Esophagus squamous epithelium (tissue), 5 donors: ENCODE measurements around the gene TGFB1. TPM values are rescaled to one million over a fixed set of nuclear protein-coding genes. Genes with fewer than 3 reads are reported as not detected.
A peak's percentile ranks its signal among the peaks of the same experiment; 100 is the strongest.

Experiments
- DNase-seq: peaks from one replicate; lab custom pipeline; 2025; lab: John Stamatoyannopoulos, UW
- H3K27ac ChIP-seq, 4 donors: fragments of 200-600 bp; sonication (generic); one replicate each; pipeline ENCODE4 v1.5.1; 2016 to 2019; ENCODE audit warnings: mild to moderate bottlenecking in 1 of 4
- H3K27me3 ChIP-seq, 4 donors: fragments of 200-600 bp; sonication (generic); 1 replicate in 3 of 4; 2 replicates in 1 of 4; pipeline versions ENCODE4 v1.5.1 to v1.6.0; 2017 to 2021; ENCODE audit warnings: antibody characterized with exemption in 1 of 4
- H3K36me3 ChIP-seq, 3 donors: fragments of 200-600 bp; sonication (generic); one replicate each; pipeline ENCODE4 v1.5.1; 2016 to 2019
- H3K4me1 ChIP-seq, 3 donors: fragments of 200-600 bp; sonication (generic); one replicate each; pipeline ENCODE4 v1.5.1; 2017 to 2019
- H3K4me3 ChIP-seq, 4 donors: fragments of 200-600 bp; sonication (generic); 1 replicate in 3 of 4; 2 replicates in 1 of 4; pipeline ENCODE4 v1.5.1; 2016 to 2019; ENCODE audit warnings: mild to moderate bottlenecking in 2 of 4, moderate library complexity in 1 of 4
- H3K9me3 ChIP-seq, 3 donors: fragments of 200-600 bp; sonication (generic); one replicate each; pipeline ENCODE4 v1.5.1; 2016 to 2019
- CTCF ChIP-seq, 6 experiments: fragments of 450-650 bp in 4 of 6; fragments of 200-600 bp in 2 of 6; sonication (generic) in 2 of 6; IDR thresholded peaks; one replicate each; pipeline ENCODE4 v1.5.1; 2016 to 2019; ENCODE audit warnings: antibody characterized with exemption in 6 of 6, mild to moderate bottlenecking in 4 of 6, moderate library complexity in 4 of 6
- POLR2A ChIP-seq, 4 donors: fragments of 450-650 bp; IDR thresholded peaks; one replicate each; pipeline ENCODE4 v1.6.1; 2017; ENCODE audit warnings: antibody characterized with exemption in 4 of 4, mild to moderate bottlenecking in 4 of 4, moderate library complexity in 3 of 4
- WGBS, 2 donors: methylation state at CpG; one replicate each; pipeline ENCODE4 v1.1.5; 2018; 5-methylcytosine and 5-hydroxymethylcytosine counted together
- intact Hi-C: fragments of 100-400 bp; cut with DNase I; formaldehyde crosslinking; loops from one replicate; pipeline ENCODE4 v1.15.0; 2022
- total RNA-seq, 4 donors: library from RNA; depleted of rRNA; stranded (reverse); fragments of >200 nt; gene quantifications; one replicate each; pipeline ENCODE4 v1.1.0, GENCODE V29; 2016
- donor health status: DM: yes; HTN: yes; CAD: no.

TGFB1 gene
- total RNA-seq, 4 donors from 2014 or later = 13.6 to 36.2 (median 31.9) TPM

GRCh38 chr19:41359741-41360140 is 6.0 kb upstream of the TGFB1 start:
- no peak for TF ChIP-seq CTCF (IDR thresholded peaks at IDR 0.05)
- no peak for TF ChIP-seq POLR2A (IDR thresholded peaks at IDR 0.05)
- H3K4me3 ChIP-seq = no peak overlapping the region
- intact Hi-C loops = no loop called here
- H3K4me1 ChIP-seq = peaks cover 3 to 43% (median 11%) of the 10 kb centered on the region in 3 donors
- no peak for DNase-seq
- no peak overlapping the region for H3K27ac ChIP-seq
- H3K27me3 ChIP-seq = no peaks in the 10 kb centered on the region
- 82 to 94% methylated on average over 1 of the region's 1 CpG for WGBS, 2 donors
- no peaks in the 10 kb centered on the region for H3K36me3 ChIP-seq
- no peaks in the 10 kb centered on the region for H3K9me3 ChIP-seq

- DNase-seq = no peak
- no peaks in the 10 kb centered on the region for H3K27me3 ChIP-seq
- no peaks in the 10 kb centered on the region for H3K36me3 ChIP-seq
- peaks cover 0 to 49% (median 1%) of the 10 kb centered on the region in 3 donors for H3K4me1 ChIP-seq
- no peak overlapping the region for H3K4me3 ChIP-seq
- WGBS, 2 donors = 81 to 83% methylated on average over 3 to 5 of the region's 13 CpGs
- no peak overlapping the region for H3K27ac ChIP-seq
- no peaks in the 10 kb centered on the region for H3K9me3 ChIP-seq
- TF ChIP-seq POLR2A (IDR thresholded peaks at IDR 0.05) = no peak
- no peak for TF ChIP-seq CTCF (IDR thresholded peaks at IDR 0.05)
- intact Hi-C loops = no loop called here
Measured at GRCh38 chr19:41357746-41358145, 4.0 kb upstream of the TGFB1 start.

- WGBS, 2 donors = 71 to 79% methylated on average over 9 to 11 of the region's 11 CpGs
- TF ChIP-seq CTCF (IDR thresholded peaks at IDR 0.05) (no peak), POLR2A (IDR thresholded peaks at IDR 0.05) (no peak)
- Histone ChIP-seq H3K27ac (no peak overlapping the region), H3K27me3 (no peaks in the 10 kb centered on the region), H3K4me3 (no peak overlapping the region), H3K4me1 (peaks cover 0 to 49% (median 0%) of the 10 kb centered on the region in 3 donors), H3K9me3 (no peaks in the 10 kb centered on the region), H3K36me3 (no peaks in the 10 kb centered on the region)
- no peak for DNase-seq
- intact Hi-C loops = no loop called here
Measured at GRCh38 chr19:41356984-41357739, 3.4 kb upstream of the TGFB1 start.

- H3K27ac ChIP-seq = peak overlapping the region in 2 of 4 donors; percentile 14 to 29
- H3K9me3 ChIP-seq = no peaks in the 10 kb centered on the region
- 73 to 75% methylated on average over 3 of the region's 3 CpGs for WGBS, 2 donors
- intact Hi-C loops = no loop called here
- H3K4me1 ChIP-seq = peaks cover under 1 to 60% (median 9%) of the 10 kb centered on the region in 3 donors
- no peak overlapping the region for H3K4me3 ChIP-seq
- H3K27me3 ChIP-seq = no peaks in the 10 kb centered on the region
- no peaks in the 10 kb centered on the region for H3K36me3 ChIP-seq
- TF ChIP-seq CTCF (IDR thresholded peaks at IDR 0.05) (no peak), POLR2A (IDR thresholded peaks at IDR 0.05) (no peak)
- DNase-seq = no peak
Measured at GRCh38 chr19:41355802-41356201, 2.1 kb upstream of the TGFB1 start.

GRCh38 chr19:41355035-41355434 is 1.3 kb upstream of the TGFB1 start:
- no peak for DNase-seq
- Histone ChIP-seq H3K4me1 (peaks cover 8 to 68% (median 14%) of the 10 kb centered on the region in 3 donors), H3K27ac (peak overlapping the region in 1 of 4 donors; percentile 95)

More at GRCh38 chr19:41355035-41355434, 1.3 kb upstream of the TGFB1 start:
- Histone ChIP-seq H3K27me3 (no peaks in the 10 kb centered on the region), H3K4me3 (no peak overlapping the region), H3K36me3 (no peaks in the 10 kb centered on the region), H3K9me3 (no peaks in the 10 kb centered on the region)
- WGBS, 2 donors = 100% methylated on average over 1 of the region's 1 CpG
- intact Hi-C loops = no loop called here
- no peak for TF ChIP-seq POLR2A (IDR thresholded peaks at IDR 0.05)
- TF ChIP-seq CTCF (IDR thresholded peaks at IDR 0.05) = no peak
